ENCODE data around the gene TREM2. TPM values are rescaled to one million over a fixed set of nuclear protein-coding genes. Genes with fewer than 3 reads are reported as not detected.

TREM2 gene
- total and polyA plus RNA-seq, 2 of the 8 experiments (the other 6 are each of a cell fraction or from before 2014, with no cell fraction given): 0.20 TPM; not detected in 1

DNA sequence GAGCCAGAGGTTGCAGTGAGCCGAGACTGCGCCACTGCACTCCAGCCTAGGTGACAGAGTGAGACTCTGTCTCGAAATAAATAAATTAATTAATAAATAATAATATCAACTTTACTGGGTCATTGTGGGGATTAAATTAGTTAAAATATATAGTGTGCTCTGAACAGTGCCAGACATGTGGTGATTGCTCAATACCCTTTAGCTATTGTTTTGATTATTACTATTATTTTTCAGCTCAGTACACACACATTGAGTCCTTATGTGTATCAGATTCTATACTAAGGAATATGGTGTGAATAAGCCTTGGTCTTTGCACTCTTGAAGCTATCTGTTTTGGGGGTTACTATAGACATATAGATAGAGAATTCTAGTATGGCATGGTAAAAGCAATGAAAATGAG is 37.6 kb downstream of the TREM2 start:
- H2BK15ac ChIP-seq (ENCODE audit: low read length): no peak overlapping the region
- CTCF ChIA-PET (ENCODE audit: partially characterized antibody): interaction anchor here (0.5 to 3.0 kb wide), 8 partner anchors 12 to 145 kb away, joined by 3 to 8 read pairs (median 4); no protein-coding TSS in a partner anchor
- WGBS, 2 experiments (ENCODE audit: extremely low coverage in 1 of 2, insufficient coverage in 1 of 2, insufficient read length in 1 of 2, insufficient replicate concordance in 2 of 2, low coverage in 1 of 2, low lambda C conversion rate in 2 of 2, missing lambda C conversion rate in 1 of 2): 89% methylated on average over 3 of the region's 3 CpGs; no CpG with 5 or more reads in 1 of the 2 experiments
- TF ChIP-seq SIRT6 (IDR thresholded peaks at IDR 0.05; ENCODE audit: low read length) (no peak), TCF12 (IDR thresholded peaks at IDR 0.05; ENCODE audit: low read depth, low read length) (no peak), ZNF274 (IDR thresholded peaks at IDR 0.05; ENCODE audit: borderline replicate concordance, extremely low read depth, low read length) (no peak), CHD1 (IDR thresholded peaks at IDR 0.05; ENCODE audit: low read depth, low read length) (no peak), GTF2F1 (IDR thresholded peaks at IDR 0.05; ENCODE audit: borderline replicate concordance, low read depth, low read length) (no peak), CBX5 (IDR thresholded peaks at IDR 0.05; ENCODE audit: low read depth, low read length) (no peak), MAFK (IDR thresholded peaks at IDR 0.05; ENCODE audit: low read depth, low read length) (no peak), PHF8 (conservative IDR thresholded peaks at IDR 0.05; ENCODE audit: low read depth, low read length) (no peak), POU5F1 (IDR thresholded peaks at IDR 0.05; ENCODE audit: low read depth, low read length) (no peak), TAF1 (IDR thresholded peaks at IDR 0.05; ENCODE audit: low read depth, low read length) (no peak), CREB1 (IDR thresholded peaks at IDR 0.05) (no peak), SRF (IDR thresholded peaks at IDR 0.05; ENCODE audit: low read depth, low read length) (no peak), BRCA1 (IDR thresholded peaks at IDR 0.05; ENCODE audit: low read depth, low read length) (no peak)
- TF ChIP-seq, protein P1, sequence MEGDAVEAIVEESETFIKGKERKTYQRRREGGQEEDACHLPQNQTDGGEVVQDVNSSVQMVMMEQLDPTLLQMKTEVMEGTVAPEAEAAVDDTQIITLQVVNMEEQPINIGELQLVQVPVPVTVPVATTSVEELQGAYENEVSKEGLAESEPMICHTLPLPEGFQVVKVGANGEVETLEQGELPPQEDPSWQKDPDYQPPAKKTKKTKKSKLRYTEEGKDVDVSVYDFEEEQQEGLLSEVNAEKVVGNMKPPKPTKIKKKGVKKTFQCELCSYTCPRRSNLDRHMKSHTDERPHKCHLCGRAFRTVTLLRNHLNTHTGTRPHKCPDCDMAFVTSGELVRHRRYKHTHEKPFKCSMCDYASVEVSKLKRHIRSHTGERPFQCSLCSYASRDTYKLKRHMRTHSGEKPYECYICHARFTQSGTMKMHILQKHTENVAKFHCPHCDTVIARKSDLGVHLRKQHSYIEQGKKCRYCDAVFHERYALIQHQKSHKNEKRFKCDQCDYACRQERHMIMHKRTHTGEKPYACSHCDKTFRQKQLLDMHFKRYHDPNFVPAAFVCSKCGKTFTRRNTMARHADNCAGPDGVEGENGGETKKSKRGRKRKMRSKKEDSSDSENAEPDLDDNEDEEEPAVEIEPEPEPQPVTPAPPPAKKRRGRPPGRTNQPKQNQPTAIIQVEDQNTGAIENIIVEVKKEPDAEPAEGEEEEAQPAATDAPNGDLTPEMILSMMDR (IDR thresholded peaks at IDR 0.05; ENCODE audit: control extremely low read depth in 1 of 3, insufficient read depth in 1 of 3, low read depth in 1 of 3, low read length in 3 of 3): no peak

More for the DNA sequence above, 37.6 kb downstream of the TREM2 start:
- Histone ChIP-seq H3K79me2 (ENCODE audit: control insufficient read depth in 1 of 2, insufficient read depth in 2 of 2, low read length in 2 of 2) (no peaks in the 10 kb centered on the region), H3K27me3 (replicated peaks in 1 of 4; ENCODE audit: control insufficient read depth in 3 of 4, extremely low read depth in 1 of 4, insufficient read depth in 3 of 4, low read length in 3 of 4) (no peaks in the 10 kb centered on the region), H2AFZ (ENCODE audit: low read length) (no peak overlapping the region), H3K14ac (ENCODE audit: insufficient read length) (no peak overlapping the region), H3K9ac (replicated peaks in 1 of 4; ENCODE audit: extremely low read depth in 1 of 4, low read depth in 3 of 4, low read length in 3 of 4) (no peak overlapping the region), H3K4ac (replicated peaks; ENCODE audit: insufficient read length, low read depth, low read length) (no peak overlapping the region), H2BK12ac (ENCODE audit: low read depth, low read length) (no peak overlapping the region), H3K36me3 (ENCODE audit: control insufficient read depth in 2 of 4, insufficient read depth in 4 of 4, low read length in 3 of 4) (no peaks in the 10 kb centered on the region), H2BK20ac (ENCODE audit: low read length) (no peak overlapping the region), H3K4me2 (ENCODE audit: insufficient read depth in 1 of 2, low read depth in 2 of 2, low read length in 2 of 2) (no peak overlapping the region), H4K91ac (replicated peaks; ENCODE audit: insufficient read length, low read length) (no peak overlapping the region), H3K4me3 (ENCODE audit: extremely low read depth in 1 of 4, insufficient read depth in 2 of 4, low read depth in 3 of 4, low read length in 4 of 4) (no peak overlapping the region), H2AK5ac (ENCODE audit: low read depth, low read length) (no peak overlapping the region), H3K23ac (ENCODE audit: insufficient read length) (no peak overlapping the region), H3K56ac (replicated peaks; ENCODE audit: insufficient read length, low read depth, low read length) (no peak overlapping the region), H3K4me1 (replicated peaks in 1 of 4; ENCODE audit: control insufficient read depth in 3 of 4, insufficient read depth in 4 of 4, low read length in 3 of 4) (no peaks in the 10 kb centered on the region), H3K27ac (ENCODE audit: low read depth, low read length) (no peak overlapping the region), H4K20me1 (replicated peaks in 1 of 2; ENCODE audit: control insufficient read depth in 1 of 2, insufficient read depth in 2 of 2, low read length in 2 of 2) (no peaks in the 10 kb centered on the region), H2BK5ac (ENCODE audit: low read depth, low read length) (no peak overlapping the region), H4K5ac (ENCODE audit: insufficient read length, low read depth, low read length) (no peak overlapping the region), H3K23me2 (ENCODE audit: low read depth, low read length) (no peaks in the 10 kb centered on the region; the same call in 1 of the 2 replicates), H3K79me1 (ENCODE audit: low read depth, low read length) (no peaks in the 10 kb centered on the region), H4K8ac (ENCODE audit: extremely low read depth, insufficient read depth, low read length) (no peak overlapping the region), H2BK120ac (replicated peaks; ENCODE audit: low read depth, low read length) (no peak overlapping the region), H3K9me3 (ENCODE audit: insufficient read depth in 2 of 2, low read depth in 1 of 2, low read length in 1 of 2) (no peaks in the 10 kb centered on the region), H3K18ac (ENCODE audit: extremely low read depth, low read length) (no peak overlapping the region)
- FAIRE-seq (no peak), DNase-seq (ENCODE audit: low read depth in 1 of 2, low spot score in 2 of 2) (no peak)
- POLR2A ChIA-PET (ENCODE audit: partially characterized antibody): no interaction called here
